GM18526 (cell line): ENCODE data around the gene UNC5A.

Source experiments
- POLR2A ChIP-seq: IDR thresholded peaks from 3 replicates; pipeline ENCODE4 v1.6.1; 2011; ENCODE audit not compliant: insufficient read length; ENCODE audit errors: extremely low read depth

The UNC5A gene

GRCh38 chr5:176776916-176777315 lies 33.4 kb upstream of the UNC5A start:
- no peak for TF ChIP-seq POLR2A

- no peak for TF ChIP-seq POLR2A
These were observed 31.4 kb upstream of the UNC5A start for GRCh38 chr5:176778921-176779465.

GRCh38 chr5:176779537-176779936 lies 30.8 kb upstream of the UNC5A start:
- no peak for TF ChIP-seq POLR2A

GRCh38 chr5:176780176-176781053 lies 29.9 kb upstream of the UNC5A start:
- no peak for TF ChIP-seq POLR2A

GRCh38 chr5:176781054-176781375 lies 29.3 kb upstream of the UNC5A start:
- no peak for TF ChIP-seq POLR2A

GRCh38 chr5:176781638-176782570 lies 28.5 kb upstream of the UNC5A start:
- no peak for TF ChIP-seq POLR2A

- no peak for TF ChIP-seq POLR2A
These were observed 25.9 kb upstream of the UNC5A start for GRCh38 chr5:176784218-176785165.

GRCh38 chr5:176785184-176786145 lies 24.9 kb upstream of the UNC5A start:
- TF ChIP-seq POLR2A = no peak

- TF ChIP-seq POLR2A = no peak
These were observed 22.7 kb upstream of the UNC5A start for GRCh38 chr5:176787676-176788075.

GRCh38 chr5:176788091-176788490 lies 22.3 kb upstream of the UNC5A start:
- no peak for TF ChIP-seq POLR2A

GRCh38 chr5:176788941-176789872 lies 21.2 kb upstream of the UNC5A start:
- TF ChIP-seq POLR2A = no peak

- no peak for TF ChIP-seq POLR2A
These were observed 20.3 kb upstream of the UNC5A start for GRCh38 chr5:176789873-176790615.
